Esophagus (tissue), 2 donors: ENCODE measurements around the gene PARN. TPM values are rescaled to one million over a fixed set of nuclear protein-coding genes. Genes with fewer than 3 reads are reported as not detected.
"Not testable (repeated sequence)": the region's sequence is repeated elsewhere in the genome, so short reads cannot be mapped to it uniquely, and the experiment has no call there.

ENCODE experiments used
- H3K27ac ChIP-seq, 2 donors: one replicate each; pipeline ENCODE4 v1.5.1; 2013; ENCODE audit warnings: low read depth in 2 of 2, mild to moderate bottlenecking in 2 of 2, inconsistent platforms in 1 of 2, low read length in 1 of 2, moderate library complexity in 1 of 2
- H3K27me3 ChIP-seq, 2 donors: one replicate each; pipeline ENCODE4 v1.6.1; 2013; ENCODE audit warnings: low read length in 2 of 2, control low read depth in 1 of 2, mild to moderate bottlenecking in 1 of 2; ENCODE audit not compliant: insufficient read depth in 2 of 2, control insufficient read depth in 1 of 2
- H3K36me3 ChIP-seq, 2 donors: one replicate each; pipeline ENCODE4 v1.6.1; 2013; ENCODE audit warnings: low read length in 1 of 2; ENCODE audit not compliant: control insufficient read depth in 2 of 2, insufficient read depth in 2 of 2
- H3K4me1 ChIP-seq, 2 donors: one replicate each; pipeline ENCODE4 v1.6.1; 2013; ENCODE audit warnings: low read length in 1 of 2; ENCODE audit not compliant: control insufficient read depth in 2 of 2, insufficient read depth in 2 of 2
- H3K4me3 ChIP-seq, 2 donors: one replicate each; pipeline ENCODE4 v1.5.1; 2013; ENCODE audit warnings: low read length in 2 of 2, mild to moderate bottlenecking in 2 of 2, low read depth in 1 of 2, moderate library complexity in 1 of 2
- H3K9me3 ChIP-seq, 2 donors: one replicate each; pipeline ENCODE4 v1.6.1; 2013; ENCODE audit warnings: mild to moderate bottlenecking in 2 of 2, low read depth in 1 of 2, low read length in 1 of 2, moderate library complexity in 1 of 2; ENCODE audit not compliant: control insufficient read depth in 2 of 2, insufficient read depth in 1 of 2
- WGBS, 2 donors: extraction: QIAGEN DNeasy Blood & Tissue Kit; methylation state at CpG; one replicate each; pipeline ENCODE4 v1.1.7; 2013; 5-methylcytosine and 5-hydroxymethylcytosine counted together
- polyA plus RNA-seq, 2 donors: library from polyadenylated mRNA; stranded (reverse); fragments of 200-250 nt; gene quantifications; one replicate each; pipeline ENCODE4 v1.2.3, GENCODE V29; 2013
- donor health status: healthy with polysubstance abuse.
- donor health status: Bipolar disorder and iron deficiency.

The PARN gene
- polyA plus RNA-seq, 2 donors, result 5.5 to 11.9 TPM

DNA sequence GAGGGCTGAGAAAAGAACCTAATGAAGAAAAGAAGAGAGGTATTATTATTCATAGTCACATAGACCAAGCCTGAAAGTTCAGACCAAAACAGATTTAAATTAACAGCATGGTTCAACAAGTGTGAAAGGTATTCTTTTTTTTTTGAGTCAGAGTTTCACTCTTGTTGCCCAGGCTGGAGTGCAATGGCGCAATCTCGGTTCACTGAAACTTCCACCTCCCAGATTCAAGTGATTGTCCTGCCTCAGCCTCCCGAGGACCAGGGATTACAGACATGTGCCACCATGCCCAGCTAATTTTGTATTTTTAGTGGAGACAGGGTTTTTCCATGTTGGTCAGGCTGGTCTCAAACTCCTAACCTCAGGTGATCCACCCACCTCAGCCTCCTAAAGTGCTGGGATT lies 49.1 kb downstream of the PARN start:
- H3K27ac ChIP-seq, H3K9me3 ChIP-seq, H3K4me1 ChIP-seq, H3K4me3 ChIP-seq, H3K27me3 ChIP-seq: not testable (repeated sequence)
- peaks cover 4 to 21% of the 10 kb centered on the region in 2 donors for H3K36me3 ChIP-seq
- 86 to 87% methylated on average over 3 of the region's 3 CpGs for WGBS, 2 donors

DNA sequence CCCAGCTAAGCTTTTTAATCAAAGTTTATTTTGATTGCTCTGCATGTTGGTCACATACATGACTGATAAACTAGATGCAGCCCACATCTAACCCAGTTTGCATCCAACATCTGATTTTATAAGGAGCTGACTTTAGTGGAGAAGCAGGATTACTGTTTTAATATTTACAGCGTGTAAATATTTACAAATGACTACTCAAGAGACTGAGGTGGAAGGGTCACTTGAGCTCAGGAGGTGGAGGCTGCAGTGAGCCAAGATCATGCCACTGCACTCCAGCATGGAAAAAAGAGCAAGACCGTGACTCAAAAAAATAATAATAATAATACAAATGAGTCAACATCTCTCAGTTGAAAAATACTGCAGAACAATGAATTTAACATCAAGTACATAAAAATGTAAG lies 50.8 kb downstream of the PARN start:
- no peaks in the 10 kb centered on the region for H3K4me1 ChIP-seq
- no peaks in the 10 kb centered on the region for H3K27me3 ChIP-seq
- H3K9me3 ChIP-seq, result no peaks in the 10 kb centered on the region
- H3K36me3 ChIP-seq, result peaks cover 4 to 24% of the 10 kb centered on the region in 2 donors
- WGBS, 2 donors, result 81 to 93% methylated on average over 2 of the region's 2 CpGs
- H3K4me3 ChIP-seq, result no peak overlapping the region
- no peak overlapping the region for H3K27ac ChIP-seq

DNA sequence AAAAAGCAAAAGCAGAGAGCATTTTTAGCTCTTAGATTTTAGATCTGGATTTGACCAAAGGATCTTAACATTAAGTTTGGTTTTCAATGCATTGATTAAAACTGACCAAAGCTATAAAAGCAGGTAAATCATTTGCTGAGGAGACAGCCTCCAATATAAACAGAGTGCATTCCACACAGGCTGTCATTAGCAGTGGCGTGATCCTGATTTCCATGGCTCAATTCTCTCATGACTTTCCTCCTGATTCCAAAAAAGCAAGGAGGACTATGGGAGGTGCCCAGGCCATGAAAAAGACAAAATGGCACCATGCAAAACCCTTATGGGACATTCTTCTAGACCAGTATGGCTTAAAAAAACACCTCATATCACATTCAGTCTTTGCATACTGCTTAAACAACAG lies 53.5 kb downstream of the PARN start:
- Histone ChIP-seq H3K27me3 (no peaks in the 10 kb centered on the region), H3K27ac (no peak overlapping the region), H3K36me3 (peaks cover 3 to 17% of the 10 kb centered on the region in 2 donors), H3K9me3 (no peaks in the 10 kb centered on the region), H3K4me3 (no peak overlapping the region), H3K4me1 (no peaks in the 10 kb centered on the region)
- WGBS, 2 donors, result 83 to 96% methylated on average over 1 of the region's 1 CpG

DNA sequence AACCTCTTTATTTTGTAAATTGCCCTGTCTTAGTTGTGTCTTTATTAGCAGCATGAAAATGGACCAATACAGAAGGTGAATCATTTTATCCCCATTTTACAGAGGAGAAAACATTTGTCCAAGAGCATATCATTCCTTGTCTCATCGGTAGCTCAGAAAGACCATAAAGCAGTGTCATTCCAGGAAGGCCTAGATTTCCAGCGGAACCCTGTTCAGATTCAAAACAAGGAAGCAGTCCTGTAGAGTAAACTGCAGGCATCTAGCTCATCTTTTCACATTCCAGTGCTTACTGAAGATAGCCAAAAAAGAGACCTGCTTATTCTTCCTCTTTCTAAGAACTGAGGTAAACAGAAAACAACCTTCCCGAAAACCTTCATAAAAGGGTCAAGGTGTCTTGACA lies 54.0 kb downstream of the PARN start:
- peaks cover 0 to 12% of the 10 kb centered on the region in 2 donors for H3K36me3 ChIP-seq
- H3K4me3 ChIP-seq, result no peak overlapping the region
- H3K27me3 ChIP-seq, result no peaks in the 10 kb centered on the region
- no peaks in the 10 kb centered on the region for H3K4me1 ChIP-seq
- H3K9me3 ChIP-seq, result no peaks in the 10 kb centered on the region
- H3K27ac ChIP-seq, result no peak overlapping the region
- WGBS, 2 donors, result 97% methylated on average over 3 of the region's 3 CpGs

- H3K36me3 ChIP-seq, result peaks cover 0 to 11% of the 10 kb centered on the region in 2 donors
- H3K4me3 ChIP-seq, H3K27ac ChIP-seq, H3K9me3 ChIP-seq, H3K4me1 ChIP-seq, H3K27me3 ChIP-seq: not testable (repeated sequence)
- WGBS, 2 donors, result 98 to 99% methylated on average over 4 of the region's 4 CpGs
These were observed 55.2 kb downstream of the PARN start for GRCh38 chr16:14574698-14575415.

GRCh38 chr16:14572535-14572934 lies 57.5 kb downstream of the PARN start:
- H3K4me1 ChIP-seq, result no peaks in the 10 kb centered on the region
- WGBS, 2 donors, result 92 to 97% methylated on average over 2 of the region's 2 CpGs
- H3K36me3 ChIP-seq, result peaks cover 0 to 6% of the 10 kb centered on the region in 2 donors

DNA sequence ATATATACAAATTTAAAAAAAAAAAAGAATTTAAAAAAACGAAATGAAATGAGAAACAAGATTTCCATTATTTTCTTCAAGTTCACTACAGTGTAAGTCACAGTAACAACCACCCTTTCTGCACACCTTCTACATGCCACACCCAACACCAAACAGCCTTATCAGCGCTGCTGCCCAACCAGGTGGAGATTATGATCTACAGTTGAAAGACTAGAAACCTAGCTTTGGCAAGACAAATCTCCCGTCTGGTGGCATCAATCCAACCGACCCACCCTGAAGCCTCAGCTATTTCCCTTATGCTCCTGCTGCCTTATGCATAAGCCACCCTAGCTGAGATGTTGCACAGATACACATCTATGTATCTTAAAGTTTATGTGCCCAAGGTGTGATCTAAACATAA lies 60.8 kb downstream of the PARN start:
- H3K9me3 ChIP-seq, result no peaks in the 10 kb centered on the region
- peaks cover 0 to 2% of the 10 kb centered on the region in 2 donors for H3K4me1 ChIP-seq
- H3K36me3 ChIP-seq, result no peaks in the 10 kb centered on the region
- no peak overlapping the region for H3K27ac ChIP-seq
- 63 to 79% methylated on average over 4 of the region's 4 CpGs for WGBS, 2 donors
- no peaks in the 10 kb centered on the region for H3K27me3 ChIP-seq
- H3K4me3 ChIP-seq, result no peak overlapping the region

More at GRCh38 chr16:14572535-14572934, 57.5 kb downstream of the PARN start:
- Histone ChIP-seq H3K27ac (no peak overlapping the region), H3K9me3 (no peaks in the 10 kb centered on the region), H3K4me3 (no peak overlapping the region), H3K27me3 (no peaks in the 10 kb centered on the region)

DNA sequence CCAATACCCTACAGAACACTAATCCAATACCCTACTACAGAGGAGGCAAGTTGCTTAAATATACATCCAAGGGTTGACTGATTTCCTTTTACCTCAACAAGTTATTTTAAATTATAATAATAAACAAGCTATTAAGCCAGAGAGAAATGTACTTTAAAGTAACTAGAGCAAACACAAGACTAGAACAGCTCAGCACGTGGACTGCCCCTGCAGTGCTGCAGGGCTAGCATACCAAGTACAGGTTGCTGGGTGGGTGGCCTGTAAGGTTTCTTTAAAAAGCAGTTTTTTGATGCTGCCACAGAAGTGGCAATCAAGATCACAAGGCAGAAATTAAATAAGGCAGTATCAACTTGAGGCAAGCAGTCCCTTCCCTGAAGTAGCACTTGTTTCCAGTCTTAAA lies 63.5 kb downstream of the PARN start:
- WGBS, 2 donors, result 63 to 65% methylated on average over 1 of the region's 1 CpG
- Histone ChIP-seq H3K4me1 (peaks cover 2 to 5% of the 10 kb centered on the region in 2 donors), H3K27ac (no peak overlapping the region)

GRCh38 chr16:14565688-14566025 lies 64.4 kb downstream of the PARN start:
- WGBS, 2 donors, result 76 to 77% methylated on average over 2 of the region's 2 CpGs
- no peaks in the 10 kb centered on the region for H3K27me3 ChIP-seq
- H3K4me3 ChIP-seq, result no peak overlapping the region
- H3K36me3 ChIP-seq, result no peaks in the 10 kb centered on the region
- H3K27ac ChIP-seq, result no peak overlapping the region
- peaks cover 2 to 5% of the 10 kb centered on the region in 2 donors for H3K4me1 ChIP-seq
- H3K9me3 ChIP-seq, result no peaks in the 10 kb centered on the region

More for the DNA sequence above, 63.5 kb downstream of the PARN start:
- no peaks in the 10 kb centered on the region for H3K9me3 ChIP-seq
- H3K4me3 ChIP-seq, result no peak overlapping the region
- no peaks in the 10 kb centered on the region for H3K27me3 ChIP-seq
- no peaks in the 10 kb centered on the region for H3K36me3 ChIP-seq
